Measurements from ENCODE around the gene SLFN11.
A peak's percentile ranks its signal among the peaks of the same experiment; 100 is the strongest.
"Not testable (repeated sequence)": the region's sequence is repeated elsewhere in the genome, so short reads cannot be mapped to it uniquely, and the experiment has no call there.

Gene SLFN11

GRCh38 chr17:35368081-35368830 is 5.2 kb downstream of the SLFN11 start:
- in situ Hi-C loops (cut with HindIII; ENCODE audit: low pct_ligation_motif_present, low pct_unique_long_range_greater_than_20kb, low sequenced_read_pairs): no loop called here
- no peak for DNase-seq

- no peak for DNase-seq
These were observed 12.4 kb downstream of the SLFN11 start for GRCh38 chr17:35361027-35361426.

DNA sequence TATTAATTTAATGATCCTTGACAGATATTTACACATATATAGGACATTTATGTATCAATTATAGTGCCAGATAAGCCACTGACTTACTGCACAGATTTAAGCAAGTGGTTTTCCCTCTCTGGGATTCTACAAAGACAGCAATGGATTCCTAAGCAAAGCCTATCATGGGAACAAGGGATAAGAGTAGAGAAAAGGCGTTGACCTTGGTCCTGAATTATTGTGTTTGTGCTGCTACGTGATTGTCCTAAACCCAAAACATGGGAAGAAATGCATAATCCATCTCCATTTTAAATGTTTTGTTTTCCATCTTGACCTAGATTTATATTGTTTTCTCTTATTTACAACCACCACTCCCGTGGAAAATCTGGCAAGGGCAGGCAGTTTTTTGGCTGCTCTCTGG is 14.0 kb downstream of the SLFN11 start:
- no peak for DNase-seq
- in situ Hi-C loops (cut with HindIII; ENCODE audit: low pct_ligation_motif_present, low pct_unique_long_range_greater_than_20kb, low sequenced_read_pairs): no loop called here

More at GRCh38 chr17:35361027-35361426, 12.4 kb downstream of the SLFN11 start:
- in situ Hi-C loops (cut with HindIII; ENCODE audit: low pct_ligation_motif_present, low pct_unique_long_range_greater_than_20kb, low sequenced_read_pairs): no loop called here

DNA sequence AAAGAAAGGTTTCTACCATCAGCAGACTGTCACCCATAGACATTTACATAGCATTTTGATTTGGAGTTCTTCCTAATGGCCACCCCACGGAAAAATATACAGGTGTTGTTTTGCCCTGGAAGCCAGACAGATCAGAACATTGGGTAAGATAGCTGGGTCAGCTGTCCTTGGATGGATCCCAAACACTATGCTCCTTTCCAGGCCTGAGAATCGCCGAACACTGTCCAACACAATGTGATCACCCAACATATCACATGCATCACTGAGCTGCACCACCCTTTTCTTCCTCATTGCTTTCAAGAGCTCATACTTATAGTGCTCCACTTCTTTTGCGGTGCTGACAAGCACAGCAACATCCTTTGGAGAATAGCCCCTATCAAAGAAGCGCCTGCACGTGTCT is 21.1 kb downstream of the SLFN11 start:
- DNase-seq: no peak
- in situ Hi-C loops (cut with HindIII; ENCODE audit: low pct_ligation_motif_present, low pct_unique_long_range_greater_than_20kb, low sequenced_read_pairs): no loop called here

DNA sequence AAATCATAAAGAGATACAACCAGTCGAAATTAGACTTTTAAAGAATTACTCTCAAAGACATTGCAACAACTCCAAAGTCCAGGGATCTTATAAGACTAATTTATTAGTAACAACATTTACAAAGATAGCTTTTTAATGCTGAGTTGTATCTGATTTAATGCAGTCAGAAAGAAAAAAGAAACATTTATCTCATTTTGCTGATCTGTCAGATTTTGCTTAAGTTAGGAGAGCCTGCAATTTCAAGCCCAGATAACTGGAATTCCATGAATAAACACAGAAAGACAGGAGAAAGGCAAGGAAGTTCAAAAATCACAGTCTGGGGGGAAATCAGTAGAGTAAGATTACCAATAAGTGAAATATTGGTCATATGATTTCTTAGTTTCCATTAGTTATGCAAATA is 22.9 kb downstream of the SLFN11 start:
- in situ Hi-C loops (cut with HindIII; ENCODE audit: low pct_ligation_motif_present, low pct_unique_long_range_greater_than_20kb, low sequenced_read_pairs): no loop called here

DNA sequence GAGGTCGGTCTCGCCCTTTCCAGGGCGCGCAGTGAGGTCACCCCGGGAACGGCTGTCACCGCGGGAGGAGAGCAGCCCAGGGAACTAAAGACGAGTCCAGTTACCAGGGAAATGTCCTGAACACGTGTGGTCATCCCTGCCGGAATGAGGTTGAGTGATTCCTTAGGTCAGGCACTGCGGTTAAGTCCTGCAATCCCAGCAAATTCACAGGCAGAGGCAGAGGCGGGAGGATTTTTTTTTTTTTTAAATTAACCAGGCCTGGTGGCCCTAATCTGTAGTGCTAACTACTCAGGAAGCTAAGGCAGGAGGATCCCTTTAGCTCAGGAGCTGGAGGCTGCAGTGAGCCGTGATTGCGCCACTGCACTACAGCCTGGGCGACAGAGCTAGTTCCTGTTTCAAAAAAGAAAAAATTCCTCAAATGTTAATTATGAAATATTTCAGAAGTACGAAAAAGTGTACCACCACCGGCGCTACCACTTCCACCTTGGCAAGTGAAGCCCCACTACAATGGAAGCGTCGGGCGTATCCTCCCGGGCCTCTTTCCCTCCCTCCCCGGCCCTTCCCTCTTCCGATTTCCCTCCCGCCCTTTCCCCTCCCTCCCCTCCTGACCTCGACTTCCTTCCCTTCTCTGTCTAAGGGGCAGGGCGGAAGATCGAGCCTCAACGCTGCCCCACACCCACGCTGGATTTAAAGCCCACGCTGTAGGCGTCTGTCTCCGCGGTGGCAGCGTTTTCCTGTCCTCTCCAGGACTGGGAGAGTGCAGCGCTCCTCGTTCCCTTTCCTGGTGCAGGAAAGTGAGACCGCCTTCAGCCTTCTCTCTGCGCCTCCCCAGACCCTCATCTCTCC is 27.3 kb downstream of the SLFN11 start:
- DNase-seq: peak; percentile 30
- in situ Hi-C loops (cut with HindIII; ENCODE audit: low pct_ligation_motif_present, low pct_unique_long_range_greater_than_20kb, low sequenced_read_pairs): no loop called here

More for the DNA sequence above, 22.9 kb downstream of the SLFN11 start:
- no peak for DNase-seq

DNA sequence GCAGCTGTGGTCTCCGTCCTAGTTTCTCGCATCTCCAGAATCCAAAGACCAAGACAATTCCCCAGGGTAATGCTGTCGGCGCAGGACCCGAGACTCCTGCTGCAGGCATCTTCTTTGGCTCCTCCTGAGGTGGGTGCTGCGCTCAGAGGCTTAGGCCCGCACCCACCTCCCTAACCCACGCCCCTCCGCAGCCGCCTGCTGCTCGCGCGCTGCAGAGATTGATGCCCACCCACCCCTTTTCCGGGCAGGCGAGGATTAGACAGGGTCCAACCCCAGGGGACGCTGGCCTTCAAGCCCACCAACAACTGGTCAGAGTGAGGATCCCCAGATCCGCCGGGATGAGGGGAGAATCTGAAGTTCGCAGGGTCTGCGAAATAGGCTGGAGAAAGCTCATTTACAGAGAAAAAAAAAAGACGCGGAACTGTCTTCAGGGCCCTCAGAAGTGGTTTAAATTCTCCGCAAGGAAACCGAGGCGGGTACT is 27.9 kb downstream of the SLFN11 start:
- no peak for DNase-seq
- in situ Hi-C loops (cut with HindIII; ENCODE audit: low pct_ligation_motif_present, low pct_unique_long_range_greater_than_20kb, low sequenced_read_pairs): no loop called here

DNA sequence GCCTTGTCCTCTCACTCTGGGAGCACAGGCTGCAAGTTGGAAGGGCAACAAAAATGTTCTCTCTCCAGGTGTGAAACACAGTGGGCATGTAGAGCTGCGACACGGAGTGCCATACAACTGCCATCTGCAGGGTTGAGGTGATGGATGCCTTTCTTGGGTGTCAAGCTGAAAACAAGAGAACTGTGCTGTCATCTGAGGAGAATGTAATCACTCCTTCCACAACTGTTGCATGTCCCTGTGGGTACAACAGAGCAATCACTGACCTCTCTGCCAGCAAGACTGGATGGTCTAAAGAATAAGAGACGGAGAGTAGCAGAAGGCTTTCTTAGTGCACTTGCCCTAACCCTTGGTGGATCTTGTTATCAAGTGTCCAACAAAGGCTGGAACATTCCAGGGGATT is 29.2 kb downstream of the SLFN11 start:
- in situ Hi-C loops (cut with HindIII; ENCODE audit: low pct_ligation_motif_present, low pct_unique_long_range_greater_than_20kb, low sequenced_read_pairs): no loop called here
- no peak for DNase-seq

DNA sequence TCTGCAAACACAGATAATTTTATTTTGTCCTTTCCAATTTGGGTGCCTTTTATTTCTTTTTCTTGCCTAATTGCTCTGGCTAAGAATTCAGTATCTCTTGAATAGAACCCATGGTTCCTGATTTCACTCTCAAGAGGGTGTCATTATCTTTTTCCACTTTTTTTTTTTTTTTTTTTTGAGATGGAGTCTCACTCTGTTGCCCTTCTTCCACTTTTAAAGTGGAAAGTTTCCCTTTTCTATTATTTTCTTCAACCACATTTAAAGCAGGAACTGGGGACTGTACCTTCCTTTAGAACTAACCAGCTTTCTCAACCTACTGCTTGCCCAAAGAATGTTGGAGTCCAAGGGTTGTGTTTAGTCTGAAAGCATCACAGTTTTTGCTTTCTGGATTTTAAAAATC is 31.1 kb downstream of the SLFN11 start:
- DNase-seq: no peak
- in situ Hi-C loops (cut with HindIII; ENCODE audit: low pct_ligation_motif_present, low pct_unique_long_range_greater_than_20kb, low sequenced_read_pairs): no loop called here

DNA sequence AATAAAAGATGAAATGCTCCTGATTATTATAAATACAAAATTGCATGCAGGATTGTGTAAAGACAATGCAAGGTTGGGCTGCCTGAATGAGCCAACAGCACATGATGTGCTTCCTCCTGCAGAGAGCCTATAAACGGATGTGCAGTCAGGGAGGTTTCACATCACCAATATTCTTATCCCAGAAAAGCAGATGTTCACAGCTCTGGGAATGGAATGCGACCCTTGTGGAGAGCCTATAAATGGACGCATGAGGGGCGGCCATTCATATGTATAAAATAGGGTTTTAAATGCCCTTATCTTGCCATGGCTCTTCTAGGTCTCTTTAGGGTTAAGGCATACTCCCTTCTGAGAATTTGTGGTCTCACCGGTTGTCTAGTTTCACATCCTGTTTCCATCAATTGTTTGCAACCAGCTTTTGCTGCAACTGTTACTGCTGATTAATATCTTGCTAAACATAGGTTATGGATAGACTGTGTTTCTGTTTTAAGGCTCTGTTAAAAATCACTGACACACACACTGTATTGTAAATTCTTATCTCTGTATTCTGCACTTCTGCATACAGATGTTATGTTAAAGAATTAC is 31.9 kb downstream of the SLFN11 start:
- in situ Hi-C loops (cut with HindIII; ENCODE audit: low pct_ligation_motif_present, low pct_unique_long_range_greater_than_20kb, low sequenced_read_pairs): no loop called here
- no peak for DNase-seq

- no peak for DNase-seq
- in situ Hi-C loops (cut with HindIII; ENCODE audit: low pct_ligation_motif_present, low pct_unique_long_range_greater_than_20kb, low sequenced_read_pairs): no loop called here
These were observed 35.2 kb downstream of the SLFN11 start for GRCh38 chr17:35338230-35338629.

- in situ Hi-C loops (cut with HindIII; ENCODE audit: low pct_ligation_motif_present, low pct_unique_long_range_greater_than_20kb, low sequenced_read_pairs): no loop called here
These were observed 36.1 kb downstream of the SLFN11 start for GRCh38 chr17:35337364-35337763.

GRCh38 chr17:35333578-35333977 is 39.8 kb downstream of the SLFN11 start:
- in situ Hi-C loops (cut with HindIII; ENCODE audit: low pct_ligation_motif_present, low pct_unique_long_range_greater_than_20kb, low sequenced_read_pairs); DNase-seq: not testable (repeated sequence)

More at GRCh38 chr17:35337364-35337763, 36.1 kb downstream of the SLFN11 start:
- no peak for DNase-seq

GRCh38 chr17:35322749-35323148 is 50.7 kb downstream of the SLFN11 start:
- no peak for DNase-seq
- in situ Hi-C loops (cut with HindIII; ENCODE audit: low pct_ligation_motif_present, low pct_unique_long_range_greater_than_20kb, low sequenced_read_pairs): no loop called here

GRCh38 chr17:35315971-35316370 is 57.5 kb downstream of the SLFN11 start:
- DNase-seq: no peak
- in situ Hi-C loops (cut with HindIII; ENCODE audit: low pct_ligation_motif_present, low pct_unique_long_range_greater_than_20kb, low sequenced_read_pairs): no loop called here

- in situ Hi-C loops (cut with HindIII; ENCODE audit: low pct_ligation_motif_present, low pct_unique_long_range_greater_than_20kb, low sequenced_read_pairs): no loop called here
- peak; percentile 28 for DNase-seq
These were observed 58.1 kb downstream of the SLFN11 start for GRCh38 chr17:35315283-35315682.

- DNase-seq: no peak
- in situ Hi-C loops (cut with HindIII; ENCODE audit: low pct_ligation_motif_present, low pct_unique_long_range_greater_than_20kb, low sequenced_read_pairs): no loop called here
These were observed 58.8 kb downstream of the SLFN11 start for GRCh38 chr17:35314415-35315216.

GRCh38 chr17:35313875-35314409 is 59.5 kb downstream of the SLFN11 start:
- in situ Hi-C loops (cut with HindIII; ENCODE audit: low pct_ligation_motif_present, low pct_unique_long_range_greater_than_20kb, low sequenced_read_pairs): no loop called here
- no peak for DNase-seq

All from ACHN (cell line).